ENCODE results near the gene TRABD2A.

DNA sequence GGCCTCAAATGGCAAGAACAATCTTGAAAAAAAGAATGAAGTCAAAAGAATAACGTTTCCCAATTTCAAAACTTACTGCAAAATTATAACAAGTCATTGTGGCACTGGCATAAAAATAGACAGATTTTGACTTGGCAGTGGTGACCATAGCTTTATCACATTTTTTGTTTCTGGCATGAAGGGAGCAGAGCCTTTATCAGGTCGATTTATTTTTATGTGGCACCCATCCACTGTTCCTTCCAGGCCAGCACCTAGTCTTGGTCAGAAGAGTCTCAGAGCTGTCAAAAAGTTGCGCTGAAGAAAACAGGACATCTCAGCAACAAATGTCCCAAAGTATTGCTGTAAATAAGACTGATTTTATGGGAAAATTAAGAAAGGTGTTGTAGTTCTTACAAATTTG, 92.4 kb downstream of the TRABD2A start:
- TF ChIP-seq, protein P1, sequence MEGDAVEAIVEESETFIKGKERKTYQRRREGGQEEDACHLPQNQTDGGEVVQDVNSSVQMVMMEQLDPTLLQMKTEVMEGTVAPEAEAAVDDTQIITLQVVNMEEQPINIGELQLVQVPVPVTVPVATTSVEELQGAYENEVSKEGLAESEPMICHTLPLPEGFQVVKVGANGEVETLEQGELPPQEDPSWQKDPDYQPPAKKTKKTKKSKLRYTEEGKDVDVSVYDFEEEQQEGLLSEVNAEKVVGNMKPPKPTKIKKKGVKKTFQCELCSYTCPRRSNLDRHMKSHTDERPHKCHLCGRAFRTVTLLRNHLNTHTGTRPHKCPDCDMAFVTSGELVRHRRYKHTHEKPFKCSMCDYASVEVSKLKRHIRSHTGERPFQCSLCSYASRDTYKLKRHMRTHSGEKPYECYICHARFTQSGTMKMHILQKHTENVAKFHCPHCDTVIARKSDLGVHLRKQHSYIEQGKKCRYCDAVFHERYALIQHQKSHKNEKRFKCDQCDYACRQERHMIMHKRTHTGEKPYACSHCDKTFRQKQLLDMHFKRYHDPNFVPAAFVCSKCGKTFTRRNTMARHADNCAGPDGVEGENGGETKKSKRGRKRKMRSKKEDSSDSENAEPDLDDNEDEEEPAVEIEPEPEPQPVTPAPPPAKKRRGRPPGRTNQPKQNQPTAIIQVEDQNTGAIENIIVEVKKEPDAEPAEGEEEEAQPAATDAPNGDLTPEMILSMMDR (IDR thresholded peaks at IDR 0.05) = no peak
- no peak for TF ChIP-seq POLR2A (IDR thresholded peaks at IDR 0.05)
